Neutrophil (primary cell): ENCODE data around the gene TRIM71.

ENCODE experiments used
- H3K27ac ChIP-seq: fragments of 200-600 bp; sonication (generic); 2 replicates; pipeline ENCODE4 v1.5.1; 2016; ENCODE audit warnings: mild to moderate bottlenecking, moderate library complexity
- H3K27me3 ChIP-seq: fragments of 200-600 bp; sonication (generic); 2 replicates; pipeline ENCODE4 v1.6.0; 2016; ENCODE audit warnings: mild to moderate bottlenecking
- H3K36me3 ChIP-seq: fragments of 200-600 bp; sonication (generic); 2 replicates; pipeline ENCODE4 v1.5.1; 2017
- H3K4me1 ChIP-seq, 2 experiments: fragments of 200-600 bp in 1 of 2; sonication (generic) in 1 of 2; 1 replicate in 1 of 2; 2 replicates in 1 of 2; pipeline versions ENCODE4 v1.5.1 to v1.6.1; 2013 to 2016; ENCODE audit warnings: low read depth in 1 of 2, low read length in 1 of 2, mild to moderate bottlenecking in 1 of 2, moderate library complexity in 1 of 2; ENCODE audit not compliant: control insufficient read depth in 1 of 2, insufficient read depth in 1 of 2
- H3K4me3 ChIP-seq, 2 experiments: fragments of 200-600 bp in 1 of 2; sonication (generic) in 1 of 2; 1 replicate in 1 of 2; 2 replicates in 1 of 2; pipeline ENCODE4 v1.5.1; 2013 to 2016; ENCODE audit warnings: low read depth in 1 of 2, low read length in 1 of 2, mild to moderate bottlenecking in 1 of 2, moderate library complexity in 1 of 2
- H3K9me3 ChIP-seq: fragments of 200-600 bp; sonication (generic); 2 replicates; pipeline ENCODE4 v1.5.1; 2016
- TF ChIP-seq, protein P1 (sequence below): fragments of 200-600 bp; sonication (generic); IDR thresholded peaks from 2 replicates; pipeline ENCODE4 v1.5.1; 2016; ENCODE audit warnings: antibody characterized with exemption

The TRIM71 gene

DNA sequence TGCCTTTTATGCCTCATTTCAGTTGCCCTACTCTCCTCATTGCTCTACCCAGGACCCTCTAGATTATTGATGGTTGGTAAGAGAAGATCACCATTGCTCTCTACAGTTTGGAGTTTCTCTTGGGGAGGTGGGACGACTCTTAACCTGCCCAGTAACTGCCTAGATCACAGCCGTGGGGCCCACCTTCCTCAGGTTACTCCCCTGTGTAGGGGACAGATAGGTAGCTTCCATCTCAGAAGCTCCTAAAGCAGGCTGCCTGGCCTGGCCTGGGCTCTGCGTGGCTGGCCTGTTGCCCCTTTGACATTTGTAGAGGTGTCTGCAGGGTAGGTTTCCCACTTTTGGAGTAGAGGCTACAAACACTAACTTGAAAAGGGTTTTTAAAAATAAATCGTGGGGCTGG is 42.7 kb downstream of the TRIM71 start:
- H3K27ac ChIP-seq = no peak overlapping the region
- no peaks in the 10 kb centered on the region for H3K27me3 ChIP-seq
- no peaks in the 10 kb centered on the region for H3K36me3 ChIP-seq
- TF ChIP-seq, protein P1, sequence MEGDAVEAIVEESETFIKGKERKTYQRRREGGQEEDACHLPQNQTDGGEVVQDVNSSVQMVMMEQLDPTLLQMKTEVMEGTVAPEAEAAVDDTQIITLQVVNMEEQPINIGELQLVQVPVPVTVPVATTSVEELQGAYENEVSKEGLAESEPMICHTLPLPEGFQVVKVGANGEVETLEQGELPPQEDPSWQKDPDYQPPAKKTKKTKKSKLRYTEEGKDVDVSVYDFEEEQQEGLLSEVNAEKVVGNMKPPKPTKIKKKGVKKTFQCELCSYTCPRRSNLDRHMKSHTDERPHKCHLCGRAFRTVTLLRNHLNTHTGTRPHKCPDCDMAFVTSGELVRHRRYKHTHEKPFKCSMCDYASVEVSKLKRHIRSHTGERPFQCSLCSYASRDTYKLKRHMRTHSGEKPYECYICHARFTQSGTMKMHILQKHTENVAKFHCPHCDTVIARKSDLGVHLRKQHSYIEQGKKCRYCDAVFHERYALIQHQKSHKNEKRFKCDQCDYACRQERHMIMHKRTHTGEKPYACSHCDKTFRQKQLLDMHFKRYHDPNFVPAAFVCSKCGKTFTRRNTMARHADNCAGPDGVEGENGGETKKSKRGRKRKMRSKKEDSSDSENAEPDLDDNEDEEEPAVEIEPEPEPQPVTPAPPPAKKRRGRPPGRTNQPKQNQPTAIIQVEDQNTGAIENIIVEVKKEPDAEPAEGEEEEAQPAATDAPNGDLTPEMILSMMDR = no peak
- H3K9me3 ChIP-seq = no peaks in the 10 kb centered on the region
- H3K4me1 ChIP-seq = no peaks in the 10 kb centered on the region
- no peak overlapping the region for H3K4me3 ChIP-seq

- H3K9me3 ChIP-seq = no peaks in the 10 kb centered on the region
- TF ChIP-seq, protein P1 = no peak
- H3K4me1 ChIP-seq = no peaks in the 10 kb centered on the region
- no peaks in the 10 kb centered on the region for H3K27me3 ChIP-seq
- H3K36me3 ChIP-seq = no peaks in the 10 kb centered on the region
- H3K4me3 ChIP-seq = no peak overlapping the region
- H3K27ac ChIP-seq = no peak overlapping the region
Observed at GRCh38 chr3:32861681-32862080, 43.9 kb downstream of the TRIM71 start.

DNA sequence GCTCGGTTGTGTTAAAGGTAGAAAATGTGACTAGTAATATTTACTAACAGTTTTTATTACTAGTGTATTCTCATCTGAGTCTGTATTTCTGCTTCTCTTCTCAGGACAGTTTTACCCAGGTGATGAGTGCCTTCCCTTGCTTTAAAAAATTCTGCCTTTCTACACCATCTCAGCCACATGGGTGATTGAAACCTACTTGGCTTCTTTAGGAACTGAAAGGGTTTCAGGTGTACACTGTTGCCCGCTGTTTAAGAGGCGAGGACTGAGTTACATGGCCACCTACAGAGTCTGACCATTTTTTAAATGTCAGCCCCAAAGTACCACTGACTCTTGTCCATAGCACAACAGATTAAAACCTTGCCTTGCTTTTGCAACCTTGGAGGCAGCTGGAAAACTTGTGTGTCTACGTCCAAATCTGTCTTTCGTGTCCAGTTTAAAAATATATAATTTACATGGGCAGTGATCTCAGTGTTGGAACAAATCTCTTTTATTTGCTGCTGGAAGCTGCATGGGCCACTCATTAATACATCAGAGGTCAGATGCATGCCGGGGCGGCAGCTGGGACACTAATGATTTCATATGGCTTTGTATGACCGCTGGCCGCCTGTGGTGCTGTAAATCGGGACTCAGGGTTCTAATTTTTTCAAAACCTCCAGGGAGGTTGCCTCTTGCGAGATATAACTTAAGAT is 44.6 kb downstream of the TRIM71 start:
- no peak overlapping the region for H3K4me3 ChIP-seq
- TF ChIP-seq, protein P1 = no peak
- H3K36me3 ChIP-seq = no peaks in the 10 kb centered on the region
- no peaks in the 10 kb centered on the region for H3K27me3 ChIP-seq
- no peaks in the 10 kb centered on the region for H3K4me1 ChIP-seq
- no peaks in the 10 kb centered on the region for H3K9me3 ChIP-seq
- H3K27ac ChIP-seq = no peak overlapping the region

- H3K27ac ChIP-seq = no peak overlapping the region
- H3K27me3 ChIP-seq = no peaks in the 10 kb centered on the region
- no peak overlapping the region for H3K4me3 ChIP-seq
- H3K9me3 ChIP-seq = no peaks in the 10 kb centered on the region
- TF ChIP-seq, protein P1 = no peak
- H3K4me1 ChIP-seq = no peaks in the 10 kb centered on the region
- no peaks in the 10 kb centered on the region for H3K36me3 ChIP-seq
Observed at GRCh38 chr3:32862936-32863487, 45.2 kb downstream of the TRIM71 start.

GRCh38 chr3:32865383-32865782 is 47.6 kb downstream of the TRIM71 start:
- Histone ChIP-seq H3K4me1 (no peaks in the 10 kb centered on the region), H3K27me3 (no peaks in the 10 kb centered on the region), H3K9me3 (no peaks in the 10 kb centered on the region), H3K4me3 (no peak overlapping the region), H3K36me3 (no peaks in the 10 kb centered on the region), H3K27ac (no peak overlapping the region)
- TF ChIP-seq, protein P1 = no peak
